Astrocyte (in vitro differentiated cells and primary cell): Measurements from ENCODE around the gene EIF2S3. TPM values are rescaled to one million over a fixed set of nuclear protein-coding genes. Genes with fewer than 3 reads are reported as not detected.
"Not testable (repeated sequence)": the region's sequence is repeated elsewhere in the genome, so short reads cannot be mapped to it uniquely, and the experiment has no call there.

Source experiments
- DNase-seq: peaks from one replicate; pipeline ENCODE4 v3.0.0-alpha.2; 2010; ENCODE audit warnings: low read depth
- FAIRE-seq: peaks from 2 replicates; lab custom pipeline; 2011; peaks lifted over from hg19 to GRCh38; lab: Jason Lieb, UNC
- H2AFZ ChIP-seq: 2 replicates; pipeline ENCODE4 v1.6.0; 2012; ENCODE audit warnings: low read depth, low read length, inconsistent platforms
- H3K27ac ChIP-seq: 2 replicates; pipeline ENCODE4 v1.5.1; 2011; ENCODE audit warnings: low read depth, low read length, inconsistent platforms
- H3K27me3 ChIP-seq: 2 replicates; pipeline ENCODE4 v1.6.0; 2011; ENCODE audit warnings: low read length, inconsistent platforms; ENCODE audit not compliant: insufficient read depth
- H3K36me3 ChIP-seq: 2 replicates; pipeline ENCODE4 v1.5.1; 2011; ENCODE audit warnings: low read length, inconsistent platforms; ENCODE audit not compliant: insufficient read depth
- H3K4me1 ChIP-seq: 2 replicates; pipeline ENCODE4 v1.5.1; 2011; ENCODE audit warnings: low read length, inconsistent platforms; ENCODE audit not compliant: insufficient read depth
- H3K4me2 ChIP-seq: 2 replicates; pipeline ENCODE4 v1.6.0; 2012; ENCODE audit warnings: low read length, inconsistent platforms
- H3K4me3 ChIP-seq: 2 replicates; pipeline ENCODE4 v1.5.1; 2011; ENCODE audit warnings: low read depth, mild to moderate bottlenecking, low read length, inconsistent platforms; ENCODE audit not compliant: insufficient read depth
- H3K79me2 ChIP-seq: 2 replicates; pipeline ENCODE4 v1.6.0; 2012; ENCODE audit warnings: mild to moderate bottlenecking, low read length, inconsistent platforms; ENCODE audit not compliant: insufficient read depth
- H3K9ac ChIP-seq: 2 replicates; pipeline ENCODE4 v1.6.0; 2012; ENCODE audit warnings: mild to moderate bottlenecking, low read length, inconsistent platforms
- H3K9me3 ChIP-seq: 2 replicates; pipeline ENCODE4 v1.5.1; 2012; ENCODE audit warnings: low read depth, mild to moderate bottlenecking, low read length, inconsistent platforms; ENCODE audit not compliant: insufficient read depth
- H4K20me1 ChIP-seq: 2 replicates; pipeline ENCODE4 v1.6.0; 2012; ENCODE audit warnings: low read length, inconsistent platforms; ENCODE audit not compliant: insufficient read depth
- H3K27ac Mint-ChIP-seq: one replicate; pipeline ENCODE4 v1.8.0; 2021; ENCODE audit warnings: mild to moderate bottlenecking, mixed read lengths; ENCODE audit not compliant: unreplicated experiment
- H3K27me3 Mint-ChIP-seq: one replicate; pipeline ENCODE4 v1.8.0; 2021; ENCODE audit warnings: low read depth, mixed read lengths; ENCODE audit not compliant: unreplicated experiment
- H3K36me3 Mint-ChIP-seq: one replicate; pipeline ENCODE4 v1.8.0; 2021; ENCODE audit warnings: low read depth, mixed read lengths; ENCODE audit not compliant: unreplicated experiment
- H3K4me1 Mint-ChIP-seq: one replicate; pipeline ENCODE4 v1.8.0; 2021; ENCODE audit warnings: low read depth, mixed read lengths; ENCODE audit not compliant: unreplicated experiment
- H3K4me3 Mint-ChIP-seq: one replicate; pipeline ENCODE4 v1.8.0; 2021; ENCODE audit warnings: mild to moderate bottlenecking, moderate library complexity, mixed read lengths; ENCODE audit not compliant: unreplicated experiment
- H3K9me3 Mint-ChIP-seq: one replicate; pipeline ENCODE4 v1.8.0; 2021; ENCODE audit warnings: mild to moderate bottlenecking, mixed read lengths; ENCODE audit not compliant: unreplicated experiment
- EZH2 ChIP-seq: IDR thresholded peaks from 2 replicates; pipeline ENCODE4 v1.6.1; 2012; ENCODE audit warnings: mild to moderate bottlenecking, low read length, inconsistent platforms; ENCODE audit not compliant: insufficient read depth
- total RNA-seq: library from RNA; stranded (reverse); gene quantifications from 2 replicates; pipeline ENCODE4 v1.2.1, GENCODE V29; 2021
- TF ChIP-seq, protein P1 (sequence below): IDR thresholded peaks from 2 replicates; pipeline ENCODE4 v1.5.1; 2011; ENCODE audit warnings: low read depth, mild to moderate bottlenecking, inconsistent platforms, low read length, moderate library complexity; ENCODE audit not compliant: insufficient read depth

The EIF2S3 gene
- total RNA-seq, 1 donor from 2014 or later, result 216 TPM

DNA sequence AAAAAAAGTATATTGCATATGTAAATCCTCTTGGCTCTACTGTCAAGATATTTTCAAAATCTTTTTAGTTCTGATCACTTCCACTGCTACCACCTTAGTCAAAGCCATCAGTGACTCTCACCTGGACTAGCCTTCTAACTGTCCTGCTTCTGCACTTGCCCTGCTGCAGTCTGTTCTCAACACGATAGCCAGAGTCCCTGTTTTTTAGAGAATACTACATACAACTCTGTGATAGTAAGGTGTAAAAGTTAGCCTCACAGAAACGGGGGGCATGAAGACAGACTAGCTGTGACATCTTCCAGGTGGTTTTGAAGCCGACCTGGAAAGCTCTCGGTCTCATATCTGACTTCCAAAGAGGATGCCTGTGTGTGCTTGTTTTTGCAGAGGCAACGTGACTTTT, 24.7 kb downstream of the EIF2S3 start:
- Mint-ChIP-seq H3K9me3 (no peaks in the 10 kb centered on the region), H3K36me3 (peaks cover 3% of the 10 kb centered on the region), H3K27ac (no peak overlapping the region), H3K4me3 (no peak overlapping the region), H3K4me1 (peaks cover 8% of the 10 kb centered on the region), H3K27me3 (no peaks in the 10 kb centered on the region)
- H3K27me3 ChIP-seq, result no peaks in the 10 kb centered on the region
- no peak overlapping the region for H3K9ac ChIP-seq
- no peaks in the 10 kb centered on the region for H3K9me3 ChIP-seq
- no peak overlapping the region for H3K27ac ChIP-seq
- no peaks in the 10 kb centered on the region for H3K4me1 ChIP-seq
- DNase-seq (no peak), FAIRE-seq (peak; percentile 56)
- H3K4me2 ChIP-seq, result no peak overlapping the region
- H2AFZ ChIP-seq, result no peak overlapping the region
- H3K79me2 ChIP-seq, result no peaks in the 10 kb centered on the region
- H3K4me3 ChIP-seq, result no peak overlapping the region
- peaks cover 19% of the 10 kb centered on the region for H3K36me3 ChIP-seq
- TF ChIP-seq, protein P1, sequence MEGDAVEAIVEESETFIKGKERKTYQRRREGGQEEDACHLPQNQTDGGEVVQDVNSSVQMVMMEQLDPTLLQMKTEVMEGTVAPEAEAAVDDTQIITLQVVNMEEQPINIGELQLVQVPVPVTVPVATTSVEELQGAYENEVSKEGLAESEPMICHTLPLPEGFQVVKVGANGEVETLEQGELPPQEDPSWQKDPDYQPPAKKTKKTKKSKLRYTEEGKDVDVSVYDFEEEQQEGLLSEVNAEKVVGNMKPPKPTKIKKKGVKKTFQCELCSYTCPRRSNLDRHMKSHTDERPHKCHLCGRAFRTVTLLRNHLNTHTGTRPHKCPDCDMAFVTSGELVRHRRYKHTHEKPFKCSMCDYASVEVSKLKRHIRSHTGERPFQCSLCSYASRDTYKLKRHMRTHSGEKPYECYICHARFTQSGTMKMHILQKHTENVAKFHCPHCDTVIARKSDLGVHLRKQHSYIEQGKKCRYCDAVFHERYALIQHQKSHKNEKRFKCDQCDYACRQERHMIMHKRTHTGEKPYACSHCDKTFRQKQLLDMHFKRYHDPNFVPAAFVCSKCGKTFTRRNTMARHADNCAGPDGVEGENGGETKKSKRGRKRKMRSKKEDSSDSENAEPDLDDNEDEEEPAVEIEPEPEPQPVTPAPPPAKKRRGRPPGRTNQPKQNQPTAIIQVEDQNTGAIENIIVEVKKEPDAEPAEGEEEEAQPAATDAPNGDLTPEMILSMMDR, result no peak
- no peak for TF ChIP-seq EZH2
- no peaks in the 10 kb centered on the region for H4K20me1 ChIP-seq

DNA sequence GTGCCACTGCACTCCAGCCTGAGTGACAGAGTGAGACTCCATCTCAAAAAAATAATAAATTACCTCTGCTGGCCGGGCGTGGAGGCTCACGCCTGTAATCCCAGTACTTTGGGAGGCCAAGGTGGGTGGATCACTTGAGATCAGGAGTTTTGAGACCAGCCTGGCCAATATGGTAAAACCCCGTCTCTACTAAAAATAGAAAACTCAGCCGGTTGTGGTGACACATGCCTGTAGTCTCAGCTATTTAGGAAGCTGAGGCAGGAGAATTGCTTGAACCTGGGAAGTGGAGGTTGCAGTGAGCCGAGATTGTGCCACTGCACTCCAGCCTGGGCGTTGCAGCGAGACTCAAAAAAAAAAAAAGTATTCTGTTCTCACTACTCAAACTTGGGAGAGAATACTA, 25.5 kb downstream of the EIF2S3 start:
- H3K27me3 ChIP-seq, H3K9me3 Mint-ChIP-seq, H3K9ac ChIP-seq, H3K4me2 ChIP-seq, FAIRE-seq, H3K4me3 ChIP-seq, H3K27me3 Mint-ChIP-seq, H3K9me3 ChIP-seq, H3K36me3 Mint-ChIP-seq, H3K4me1 Mint-ChIP-seq, H3K4me3 Mint-ChIP-seq, H2AFZ ChIP-seq, H3K4me1 ChIP-seq, H4K20me1 ChIP-seq, H3K79me2 ChIP-seq, H3K27ac ChIP-seq, DNase-seq: not testable (repeated sequence)
- H3K36me3 ChIP-seq, result peaks cover 15% of the 10 kb centered on the region
- peak overlapping the region; percentile 69 for H3K27ac Mint-ChIP-seq

DNA sequence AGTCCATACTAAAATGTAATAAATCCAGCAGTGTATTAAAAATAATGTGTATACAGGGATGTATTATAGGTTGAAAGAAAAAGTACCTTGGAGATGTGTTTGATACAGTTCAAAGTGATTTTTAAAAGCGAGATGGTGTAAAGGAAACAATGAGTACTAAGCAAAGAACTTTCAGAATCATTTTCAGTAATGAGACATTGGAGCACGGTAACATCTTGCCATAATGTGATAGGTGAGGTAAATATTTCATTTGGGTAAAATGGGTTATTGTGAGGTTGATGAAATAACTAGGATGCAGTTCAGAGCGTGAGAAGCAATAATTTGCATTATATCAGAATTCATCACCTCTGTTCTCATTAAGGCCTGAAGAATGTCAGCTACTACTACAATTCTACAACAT, 25.9 kb downstream of the EIF2S3 start:
- FAIRE-seq, result no peak
- peak overlapping the region; percentile 22 for H3K27ac Mint-ChIP-seq
- Histone ChIP-seq H3K36me3 (peaks cover 12% of the 10 kb centered on the region), H3K9me3 (no peaks in the 10 kb centered on the region), H3K4me3 (no peak overlapping the region), H3K4me2 (no peak overlapping the region), H3K9ac (no peak overlapping the region), H2AFZ (no peak overlapping the region), H3K27ac (no peak overlapping the region), H3K79me2 (no peaks in the 10 kb centered on the region), H4K20me1 (no peaks in the 10 kb centered on the region), H3K4me1 (no peaks in the 10 kb centered on the region), H3K27me3 (no peaks in the 10 kb centered on the region)
- H3K36me3 Mint-ChIP-seq, result peaks cover 3% of the 10 kb centered on the region
- H3K9me3 Mint-ChIP-seq, result no peaks in the 10 kb centered on the region
- DNase-seq, result no peak
- H3K4me3 Mint-ChIP-seq, result no peak overlapping the region
- no peaks in the 10 kb centered on the region for H3K27me3 Mint-ChIP-seq
- H3K4me1 Mint-ChIP-seq, result peaks cover 8% of the 10 kb centered on the region
- no peak for TF ChIP-seq EZH2
- TF ChIP-seq, protein P1, result no peak
